ENCODE data around the gene RPH3AL.
"Not testable (repeated sequence)": the region's sequence is repeated elsewhere in the genome, so short reads cannot be mapped to it uniquely, and the experiment has no call there.

Gene RPH3AL

GRCh38 chr17:199806-200545 lies 152.6 kb downstream of the RPH3AL start:
- no peaks in the 10 kb centered on the region for H3K4me1 Mint-ChIP-seq (ENCODE audit: low read depth)
- H3K36me3 Mint-ChIP-seq (ENCODE audit: low read depth), result no peaks in the 10 kb centered on the region
- no peak overlapping the region for H3K27ac Mint-ChIP-seq
- H3K9me3 Mint-ChIP-seq, result no peaks in the 10 kb centered on the region
- peaks cover 10% of the 10 kb centered on the region for H3K27me3 Mint-ChIP-seq
- H3K4me3 Mint-ChIP-seq, result no peak overlapping the region

GRCh38 chr17:199191-199604 lies 153.4 kb downstream of the RPH3AL start:
- Mint-ChIP-seq H3K9me3 (no peaks in the 10 kb centered on the region), H3K27ac (no peak overlapping the region), H3K4me1 (ENCODE audit: low read depth) (no peaks in the 10 kb centered on the region)

GRCh38 chr17:198225-198624 lies 154.4 kb downstream of the RPH3AL start:
- H3K27ac Mint-ChIP-seq; H3K36me3 Mint-ChIP-seq (ENCODE audit: low read depth); H3K4me1 Mint-ChIP-seq (ENCODE audit: low read depth); H3K4me3 Mint-ChIP-seq; H3K9me3 Mint-ChIP-seq: not testable (repeated sequence)
- H3K27me3 Mint-ChIP-seq, result peaks cover 10% of the 10 kb centered on the region

More at GRCh38 chr17:199191-199604, 153.4 kb downstream of the RPH3AL start:
- H3K36me3 Mint-ChIP-seq (ENCODE audit: low read depth), result no peaks in the 10 kb centered on the region
- H3K4me3 Mint-ChIP-seq, result no peak overlapping the region
- peaks cover 10% of the 10 kb centered on the region for H3K27me3 Mint-ChIP-seq

- H3K27ac Mint-ChIP-seq, result no peak overlapping the region
- no peaks in the 10 kb centered on the region for H3K36me3 Mint-ChIP-seq (ENCODE audit: low read depth)
- no peak overlapping the region for H3K4me3 Mint-ChIP-seq
- H3K9me3 Mint-ChIP-seq, result no peaks in the 10 kb centered on the region
- H3K4me1 Mint-ChIP-seq (ENCODE audit: low read depth), result no peaks in the 10 kb centered on the region
- H3K27me3 Mint-ChIP-seq, result peaks cover 10% of the 10 kb centered on the region
Measured at GRCh38 chr17:197352-197751, 155.3 kb downstream of the RPH3AL start.

GRCh38 chr17:194828-195602 lies 157.6 kb downstream of the RPH3AL start:
- H3K36me3 Mint-ChIP-seq (ENCODE audit: low read depth), result no peaks in the 10 kb centered on the region
- no peaks in the 10 kb centered on the region for H3K9me3 Mint-ChIP-seq
- no peak overlapping the region for H3K27ac Mint-ChIP-seq
- no peaks in the 10 kb centered on the region for H3K4me1 Mint-ChIP-seq (ENCODE audit: low read depth)
- H3K4me3 Mint-ChIP-seq, result no peak overlapping the region
- peaks cover 5% of the 10 kb centered on the region for H3K27me3 Mint-ChIP-seq

GRCh38 chr17:193841-194806 lies 158.5 kb downstream of the RPH3AL start:
- Mint-ChIP-seq H3K4me3 (no peak overlapping the region), H3K36me3 (ENCODE audit: low read depth) (no peaks in the 10 kb centered on the region), H3K4me1 (ENCODE audit: low read depth) (peaks cover 5% of the 10 kb centered on the region), H3K27ac (no peak overlapping the region), H3K9me3 (no peaks in the 10 kb centered on the region), H3K27me3 (peaks cover 4% of the 10 kb centered on the region)

- Mint-ChIP-seq H3K27ac (no peak overlapping the region), H3K27me3 (peaks cover under 1% of the 10 kb centered on the region), H3K4me1 (ENCODE audit: low read depth) (peaks cover 9% of the 10 kb centered on the region), H3K36me3 (ENCODE audit: low read depth) (no peaks in the 10 kb centered on the region), H3K4me3 (no peak overlapping the region), H3K9me3 (no peaks in the 10 kb centered on the region)
Measured at GRCh38 chr17:193426-193810, 159.2 kb downstream of the RPH3AL start.

- H3K27ac Mint-ChIP-seq, result no peak overlapping the region
- H3K36me3 Mint-ChIP-seq (ENCODE audit: low read depth), result no peaks in the 10 kb centered on the region
- H3K27me3 Mint-ChIP-seq, result peaks cover 4% of the 10 kb centered on the region
- H3K4me1 Mint-ChIP-seq (ENCODE audit: low read depth), result peaks cover 9% of the 10 kb centered on the region
- no peaks in the 10 kb centered on the region for H3K9me3 Mint-ChIP-seq
- no peak overlapping the region for H3K4me3 Mint-ChIP-seq
Measured at GRCh38 chr17:192666-193425, 159.8 kb downstream of the RPH3AL start.

- no peak overlapping the region for H3K4me3 Mint-ChIP-seq
- H3K4me1 Mint-ChIP-seq (ENCODE audit: low read depth), result peaks cover 16% of the 10 kb centered on the region
- no peaks in the 10 kb centered on the region for H3K9me3 Mint-ChIP-seq
- no peaks in the 10 kb centered on the region for H3K36me3 Mint-ChIP-seq (ENCODE audit: low read depth)
- H3K27ac Mint-ChIP-seq, result no peak overlapping the region
- peaks cover 10% of the 10 kb centered on the region for H3K27me3 Mint-ChIP-seq
Measured at GRCh38 chr17:189444-189843, 163.2 kb downstream of the RPH3AL start.

GRCh38 chr17:187130-187529 lies 165.5 kb downstream of the RPH3AL start:
- peaks cover 27% of the 10 kb centered on the region for H3K27me3 Mint-ChIP-seq
- no peak overlapping the region for H3K27ac Mint-ChIP-seq
- no peaks in the 10 kb centered on the region for H3K9me3 Mint-ChIP-seq
- H3K4me1 Mint-ChIP-seq (ENCODE audit: low read depth), result peaks cover 17% of the 10 kb centered on the region
- H3K36me3 Mint-ChIP-seq (ENCODE audit: low read depth), result no peaks in the 10 kb centered on the region
- H3K4me3 Mint-ChIP-seq, result no peak overlapping the region

GRCh38 chr17:185445-186138 lies 167.0 kb downstream of the RPH3AL start:
- peaks cover 32% of the 10 kb centered on the region for H3K27me3 Mint-ChIP-seq
- H3K4me3 Mint-ChIP-seq, result no peak overlapping the region
- no peaks in the 10 kb centered on the region for H3K9me3 Mint-ChIP-seq
- peaks cover 21% of the 10 kb centered on the region for H3K4me1 Mint-ChIP-seq (ENCODE audit: low read depth)
- H3K27ac Mint-ChIP-seq, result no peak overlapping the region
- no peaks in the 10 kb centered on the region for H3K36me3 Mint-ChIP-seq (ENCODE audit: low read depth)

- peaks cover 12% of the 10 kb centered on the region for H3K4me1 Mint-ChIP-seq (ENCODE audit: low read depth)
- no peaks in the 10 kb centered on the region for H3K36me3 Mint-ChIP-seq (ENCODE audit: low read depth)
- H3K27ac Mint-ChIP-seq, result no peak overlapping the region
- H3K9me3 Mint-ChIP-seq, result no peaks in the 10 kb centered on the region
- H3K4me3 Mint-ChIP-seq, result no peak overlapping the region
- peaks cover 35% of the 10 kb centered on the region for H3K27me3 Mint-ChIP-seq
Measured at GRCh38 chr17:183021-183420, 169.6 kb downstream of the RPH3AL start.

- Mint-ChIP-seq H3K4me1 (ENCODE audit: low read depth) (peaks cover 12% of the 10 kb centered on the region), H3K27me3 (peaks cover 43% of the 10 kb centered on the region), H3K9me3 (no peaks in the 10 kb centered on the region)
Measured at GRCh38 chr17:182050-182751, 170.4 kb downstream of the RPH3AL start.

More at GRCh38 chr17:182050-182751, 170.4 kb downstream of the RPH3AL start:
- Mint-ChIP-seq H3K36me3 (ENCODE audit: low read depth) (no peaks in the 10 kb centered on the region), H3K27ac (no peak overlapping the region), H3K4me3 (peak overlapping the region; percentile 3)
